Astrocyte (in vitro differentiated cells and primary cell): ENCODE data around the gene CNTROB. TPM values are rescaled to one million over a fixed set of nuclear protein-coding genes. Genes with fewer than 3 reads are reported as not detected.

Experiments
- DNase-seq: peaks from one replicate; pipeline ENCODE4 v3.0.0-alpha.2; 2010; ENCODE audit warnings: low read depth
- FAIRE-seq: peaks from 2 replicates; lab custom pipeline; 2011; peaks lifted over from hg19 to GRCh38; lab: Jason Lieb, UNC
- H2AFZ ChIP-seq: 2 replicates; pipeline ENCODE4 v1.6.0; 2012; ENCODE audit warnings: low read depth, low read length, inconsistent platforms
- H3K27ac ChIP-seq: 2 replicates; pipeline ENCODE4 v1.5.1; 2011; ENCODE audit warnings: low read depth, low read length, inconsistent platforms
- H3K27me3 ChIP-seq: 2 replicates; pipeline ENCODE4 v1.6.0; 2011; ENCODE audit warnings: low read length, inconsistent platforms; ENCODE audit not compliant: insufficient read depth
- H3K36me3 ChIP-seq: 2 replicates; pipeline ENCODE4 v1.5.1; 2011; ENCODE audit warnings: low read length, inconsistent platforms; ENCODE audit not compliant: insufficient read depth
- H3K4me1 ChIP-seq: 2 replicates; pipeline ENCODE4 v1.5.1; 2011; ENCODE audit warnings: low read length, inconsistent platforms; ENCODE audit not compliant: insufficient read depth
- H3K4me2 ChIP-seq: 2 replicates; pipeline ENCODE4 v1.6.0; 2012; ENCODE audit warnings: low read length, inconsistent platforms
- H3K4me3 ChIP-seq: 2 replicates; pipeline ENCODE4 v1.5.1; 2011; ENCODE audit warnings: low read depth, mild to moderate bottlenecking, low read length, inconsistent platforms; ENCODE audit not compliant: insufficient read depth
- H3K79me2 ChIP-seq: 2 replicates; pipeline ENCODE4 v1.6.0; 2012; ENCODE audit warnings: mild to moderate bottlenecking, low read length, inconsistent platforms; ENCODE audit not compliant: insufficient read depth
- H3K9ac ChIP-seq: 2 replicates; pipeline ENCODE4 v1.6.0; 2012; ENCODE audit warnings: mild to moderate bottlenecking, low read length, inconsistent platforms
- H3K9me3 ChIP-seq: 2 replicates; pipeline ENCODE4 v1.5.1; 2012; ENCODE audit warnings: low read depth, mild to moderate bottlenecking, low read length, inconsistent platforms; ENCODE audit not compliant: insufficient read depth
- H4K20me1 ChIP-seq: 2 replicates; pipeline ENCODE4 v1.6.0; 2012; ENCODE audit warnings: low read length, inconsistent platforms; ENCODE audit not compliant: insufficient read depth
- H3K27ac Mint-ChIP-seq: one replicate; pipeline ENCODE4 v1.8.0; 2021; ENCODE audit warnings: mild to moderate bottlenecking, mixed read lengths; ENCODE audit not compliant: unreplicated experiment
- H3K27me3 Mint-ChIP-seq: one replicate; pipeline ENCODE4 v1.8.0; 2021; ENCODE audit warnings: low read depth, mixed read lengths; ENCODE audit not compliant: unreplicated experiment
- H3K36me3 Mint-ChIP-seq: one replicate; pipeline ENCODE4 v1.8.0; 2021; ENCODE audit warnings: low read depth, mixed read lengths; ENCODE audit not compliant: unreplicated experiment
- H3K4me1 Mint-ChIP-seq: one replicate; pipeline ENCODE4 v1.8.0; 2021; ENCODE audit warnings: low read depth, mixed read lengths; ENCODE audit not compliant: unreplicated experiment
- H3K4me3 Mint-ChIP-seq: one replicate; pipeline ENCODE4 v1.8.0; 2021; ENCODE audit warnings: mild to moderate bottlenecking, moderate library complexity, mixed read lengths; ENCODE audit not compliant: unreplicated experiment
- H3K9me3 Mint-ChIP-seq: one replicate; pipeline ENCODE4 v1.8.0; 2021; ENCODE audit warnings: mild to moderate bottlenecking, mixed read lengths; ENCODE audit not compliant: unreplicated experiment
- CTCF ChIP-seq: IDR thresholded peaks from 2 replicates; pipeline ENCODE4 v1.5.1; 2011; ENCODE audit warnings: low read depth, mild to moderate bottlenecking, inconsistent platforms, low read length, moderate library complexity; ENCODE audit not compliant: insufficient read depth
- EZH2 ChIP-seq: IDR thresholded peaks from 2 replicates; pipeline ENCODE4 v1.6.1; 2012; ENCODE audit warnings: mild to moderate bottlenecking, low read length, inconsistent platforms; ENCODE audit not compliant: insufficient read depth
- total RNA-seq: library from RNA; stranded (reverse); gene quantifications from 2 replicates; pipeline ENCODE4 v1.2.1, GENCODE V29; 2021

CNTROB gene
- total RNA-seq, 1 donor from 2014 or later = 25.3 TPM

DNA sequence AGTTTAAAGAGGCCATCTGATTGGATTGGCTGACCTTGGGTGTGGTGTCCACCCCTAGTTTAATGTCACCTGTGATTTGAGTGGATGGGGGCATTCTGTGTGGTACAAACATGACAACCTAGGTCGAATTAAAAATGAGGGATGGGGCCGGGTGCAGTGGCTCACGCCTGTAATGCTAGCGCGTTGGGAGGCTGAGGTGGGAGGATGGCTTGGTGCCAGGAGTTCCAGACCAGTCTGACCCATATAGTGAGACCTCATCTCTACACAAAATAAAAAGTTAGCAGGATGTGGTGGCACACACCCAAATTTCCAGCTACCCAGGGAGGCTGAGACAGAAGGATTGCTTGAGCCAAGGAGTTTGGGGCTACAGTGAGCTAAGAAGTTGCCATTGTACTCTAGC, 14.4 kb downstream of the CNTROB start:
- H3K36me3 Mint-ChIP-seq = peaks cover 31% of the 10 kb centered on the region
- no peak for FAIRE-seq

DNA sequence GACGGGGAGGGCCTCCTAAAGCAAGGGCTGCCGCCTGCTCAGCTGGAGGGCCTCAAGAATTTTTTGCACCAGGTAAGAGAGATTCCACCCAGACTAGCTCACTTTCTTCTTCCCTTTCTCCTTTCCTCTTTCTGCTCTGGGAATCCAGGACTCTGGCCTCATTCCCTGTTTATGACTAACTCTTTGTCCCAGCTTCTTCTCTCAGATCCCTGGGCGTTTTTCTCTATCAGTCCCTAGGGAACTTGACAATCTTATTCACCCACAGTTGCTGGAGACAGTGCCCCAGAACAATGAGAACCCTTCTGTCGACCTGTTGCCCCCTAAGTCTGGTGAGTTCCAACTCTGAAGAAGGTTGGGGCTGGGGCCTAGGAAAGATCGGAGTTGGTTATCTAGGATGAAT, 15.6 kb downstream of the CNTROB start:
- H3K27ac ChIP-seq = no peak overlapping the region
- no peaks in the 10 kb centered on the region for H4K20me1 ChIP-seq
- H3K4me3 Mint-ChIP-seq = no peak overlapping the region
- H3K36me3 Mint-ChIP-seq = peaks cover 31% of the 10 kb centered on the region
- H3K27me3 Mint-ChIP-seq = no peaks in the 10 kb centered on the region
- peaks cover 6% of the 10 kb centered on the region for H3K4me1 Mint-ChIP-seq
- no peak overlapping the region for H3K27ac Mint-ChIP-seq
- H3K4me2 ChIP-seq = no peak overlapping the region
- H3K9ac ChIP-seq = no peak overlapping the region
- no peaks in the 10 kb centered on the region for H3K4me1 ChIP-seq
- no peaks in the 10 kb centered on the region for H3K9me3 ChIP-seq
- H3K4me3 ChIP-seq = no peak overlapping the region
- peaks cover 2% of the 10 kb centered on the region for H3K9me3 Mint-ChIP-seq
- H3K79me2 ChIP-seq = no peaks in the 10 kb centered on the region
- peaks cover 45% of the 10 kb centered on the region for H3K36me3 ChIP-seq
- H3K27me3 ChIP-seq = no peaks in the 10 kb centered on the region
- no peak for FAIRE-seq
- TF ChIP-seq EZH2 (no peak), CTCF (no peak)
- no peak for DNase-seq
- no peak overlapping the region for H2AFZ ChIP-seq

More for the DNA sequence above, 14.4 kb downstream of the CNTROB start:
- Mint-ChIP-seq H3K27me3 (no peaks in the 10 kb centered on the region), H3K9me3 (peaks cover 2% of the 10 kb centered on the region), H3K27ac (no peak overlapping the region), H3K4me3 (no peak overlapping the region), H3K4me1 (peaks cover 6% of the 10 kb centered on the region)
- Histone ChIP-seq H3K9me3 (no peaks in the 10 kb centered on the region), H2AFZ (no peak overlapping the region), H4K20me1 (no peaks in the 10 kb centered on the region), H3K4me3 (no peak overlapping the region), H3K4me2 (no peak overlapping the region), H3K79me2 (no peaks in the 10 kb centered on the region), H3K4me1 (no peaks in the 10 kb centered on the region), H3K27ac (no peak overlapping the region), H3K9ac (no peak overlapping the region), H3K27me3 (no peaks in the 10 kb centered on the region), H3K36me3 (peaks cover 45% of the 10 kb centered on the region)
- no peak for TF ChIP-seq CTCF
- no peak for TF ChIP-seq EZH2
- no peak for DNase-seq

GRCh38 chr17:7950578-7950977, 18.6 kb downstream of the CNTROB start:
- no peak for TF ChIP-seq CTCF
- TF ChIP-seq EZH2 = no peak
- FAIRE-seq (no peak), DNase-seq (no peak)
- Mint-ChIP-seq H3K4me3 (no peak overlapping the region), H3K36me3 (peaks cover 19% of the 10 kb centered on the region), H3K4me1 (peaks cover 6% of the 10 kb centered on the region), H3K27me3 (no peaks in the 10 kb centered on the region), H3K27ac (no peak overlapping the region), H3K9me3 (peaks cover 2% of the 10 kb centered on the region)
- Histone ChIP-seq H3K79me2 (no peaks in the 10 kb centered on the region), H3K36me3 (peaks cover 30% of the 10 kb centered on the region), H3K9ac (no peak overlapping the region), H3K27me3 (no peaks in the 10 kb centered on the region), H3K4me2 (no peak overlapping the region), H3K4me1 (no peaks in the 10 kb centered on the region), H4K20me1 (no peaks in the 10 kb centered on the region), H3K4me3 (no peak overlapping the region), H3K27ac (no peak overlapping the region), H2AFZ (no peak overlapping the region), H3K9me3 (no peaks in the 10 kb centered on the region)
